ENCODE data around the gene ZNHIT2. TPM values are rescaled to one million over a fixed set of nuclear protein-coding genes. Genes with fewer than 3 reads are reported as not detected.
"Not testable (repeated sequence)": the region's sequence is repeated elsewhere in the genome, so short reads cannot be mapped to it uniquely, and the experiment has no call there.

Gene ZNHIT2
- total and polyA plus RNA-seq, 2 of the 8 experiments (the other 6 are each of a cell fraction or from before 2014, with no cell fraction given), result 13.0 to 16.1 TPM

- H3K56ac ChIP-seq (replicated peaks; ENCODE audit: insufficient read length, low read depth, low read length); H2BK120ac ChIP-seq (replicated peaks; ENCODE audit: low read depth, low read length); H2BK20ac ChIP-seq (ENCODE audit: low read length); POLR2A ChIA-PET (ENCODE audit: partially characterized antibody); H2AFZ ChIP-seq (ENCODE audit: low read length); H3K4me3 ChIP-seq (ENCODE audit: extremely low read depth in 1 of 4, insufficient read depth in 2 of 4, low read depth in 3 of 4, low read length in 4 of 4); H3K79me1 ChIP-seq (ENCODE audit: low read depth, low read length); H3K14ac ChIP-seq (ENCODE audit: insufficient read length); H2BK5ac ChIP-seq (ENCODE audit: low read depth, low read length); H3K36me3 ChIP-seq (ENCODE audit: control insufficient read depth in 2 of 4, insufficient read depth in 4 of 4, low read length in 3 of 4); H4K5ac ChIP-seq (ENCODE audit: insufficient read length, low read depth, low read length); H3K4me2 ChIP-seq (ENCODE audit: insufficient read depth in 1 of 2, low read depth in 2 of 2, low read length in 2 of 2); H3K23ac ChIP-seq (ENCODE audit: insufficient read length); H3K18ac ChIP-seq (ENCODE audit: extremely low read depth, low read length); CTCF ChIA-PET (ENCODE audit: partially characterized antibody); H4K8ac ChIP-seq (ENCODE audit: extremely low read depth, insufficient read depth, low read length); H2BK15ac ChIP-seq (ENCODE audit: low read length); H3K4me1 ChIP-seq (replicated peaks in 1 of 4; ENCODE audit: control insufficient read depth in 3 of 4, insufficient read depth in 4 of 4, low read length in 3 of 4); H2AK5ac ChIP-seq (ENCODE audit: low read depth, low read length); H2BK12ac ChIP-seq (ENCODE audit: low read depth, low read length); H3K23me2 ChIP-seq (ENCODE audit: low read depth, low read length); H4K91ac ChIP-seq (replicated peaks; ENCODE audit: insufficient read length, low read length); H3K79me2 ChIP-seq (ENCODE audit: control insufficient read depth in 1 of 2, insufficient read depth in 2 of 2, low read length in 2 of 2); H3K27ac ChIP-seq (ENCODE audit: low read depth, low read length); H3K27me3 ChIP-seq (replicated peaks in 1 of 4; ENCODE audit: control insufficient read depth in 3 of 4, extremely low read depth in 1 of 4, insufficient read depth in 3 of 4, low read length in 3 of 4); H4K20me1 ChIP-seq (replicated peaks in 1 of 2; ENCODE audit: control insufficient read depth in 1 of 2, insufficient read depth in 2 of 2, low read length in 2 of 2); H3K9ac ChIP-seq (replicated peaks in 1 of 4; ENCODE audit: extremely low read depth in 1 of 4, low read depth in 3 of 4, low read length in 3 of 4); DNase-seq (ENCODE audit: low read depth in 1 of 2, low spot score in 2 of 2); FAIRE-seq; H3K4ac ChIP-seq (replicated peaks; ENCODE audit: insufficient read length, low read depth, low read length); H3K9me3 ChIP-seq (ENCODE audit: insufficient read depth in 2 of 2, low read depth in 1 of 2, low read length in 1 of 2): not testable (repeated sequence)
- WGBS, 2 experiments (ENCODE audit: extremely low coverage in 1 of 2, insufficient coverage in 1 of 2, insufficient read length in 1 of 2, insufficient replicate concordance in 2 of 2, low coverage in 1 of 2, low lambda C conversion rate in 2 of 2, missing lambda C conversion rate in 1 of 2), result 90% methylated on average over 10 of the region's 10 CpGs; no CpG with 5 or more reads in 1 of the 2 experiments
Observed at GRCh38 chr11:65150131-65150508, 32.6 kb upstream of the ZNHIT2 start.
